ENCODE data around the gene PRKG1. TPM values are rescaled to one million over a fixed set of nuclear protein-coding genes. Genes with fewer than 3 reads are reported as not detected.

PRKG1 gene
- total RNA-seq, 1 donor from 2014 or later, result 26.4 TPM

DNA sequence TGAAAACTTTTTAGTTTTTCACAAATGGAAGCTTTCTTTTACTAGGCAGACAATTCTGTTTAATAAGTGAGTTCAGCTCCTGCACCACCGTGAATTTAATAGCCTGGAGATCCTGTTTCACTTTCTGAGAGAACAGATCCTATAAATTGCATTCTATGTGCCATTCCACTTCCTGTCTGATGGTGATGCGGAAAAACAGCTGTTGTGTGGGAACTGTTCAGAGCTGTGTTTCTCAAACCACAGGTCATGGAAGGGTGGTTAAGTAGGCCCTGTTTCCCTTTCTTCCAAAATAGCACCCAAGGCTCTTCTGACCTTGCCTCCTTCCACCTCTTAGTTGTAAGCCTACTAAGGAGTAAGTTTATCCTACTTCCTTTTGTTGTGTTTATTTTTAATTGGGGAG is 1142.6 kb downstream of the PRKG1 start:
- Histone ChIP-seq H3K27ac (no peak overlapping the region), H4K20me1 (ENCODE audit: low read depth) (no peaks in the 10 kb centered on the region), H3K9me3 (ENCODE audit: low read depth) (no peaks in the 10 kb centered on the region), H2AFZ (replicated peaks) (no peak overlapping the region), H3K79me2 (ENCODE audit: low read depth) (no peaks in the 10 kb centered on the region), H3K27me3 (no peaks in the 10 kb centered on the region), H3K4me3 (no peak overlapping the region), H3K9ac (peak overlapping the region; percentile 33), H3K4me1 (peaks cover 15% of the 10 kb centered on the region), H3K4me2 (no peak overlapping the region), H3K36me3 (no peaks in the 10 kb centered on the region), H3F3A (ENCODE audit: low read depth) (peaks cover 21% of the 10 kb centered on the region)
- Mint-ChIP-seq H3K27me3 (ENCODE audit: insufficient read depth, low read depth) (peaks cover 2% of the 10 kb centered on the region), H3K27ac (no peak overlapping the region), H3K36me3 (no peaks in the 10 kb centered on the region), H3K9me3 (no peaks in the 10 kb centered on the region), H3K4me1 (peaks cover 15% of the 10 kb centered on the region), H3K4me3 (no peak overlapping the region)
- no peak for TF ChIP-seq EZH2phosphoT487 (IDR thresholded peaks at IDR 0.05)
- TF ChIP-seq, protein P1, sequence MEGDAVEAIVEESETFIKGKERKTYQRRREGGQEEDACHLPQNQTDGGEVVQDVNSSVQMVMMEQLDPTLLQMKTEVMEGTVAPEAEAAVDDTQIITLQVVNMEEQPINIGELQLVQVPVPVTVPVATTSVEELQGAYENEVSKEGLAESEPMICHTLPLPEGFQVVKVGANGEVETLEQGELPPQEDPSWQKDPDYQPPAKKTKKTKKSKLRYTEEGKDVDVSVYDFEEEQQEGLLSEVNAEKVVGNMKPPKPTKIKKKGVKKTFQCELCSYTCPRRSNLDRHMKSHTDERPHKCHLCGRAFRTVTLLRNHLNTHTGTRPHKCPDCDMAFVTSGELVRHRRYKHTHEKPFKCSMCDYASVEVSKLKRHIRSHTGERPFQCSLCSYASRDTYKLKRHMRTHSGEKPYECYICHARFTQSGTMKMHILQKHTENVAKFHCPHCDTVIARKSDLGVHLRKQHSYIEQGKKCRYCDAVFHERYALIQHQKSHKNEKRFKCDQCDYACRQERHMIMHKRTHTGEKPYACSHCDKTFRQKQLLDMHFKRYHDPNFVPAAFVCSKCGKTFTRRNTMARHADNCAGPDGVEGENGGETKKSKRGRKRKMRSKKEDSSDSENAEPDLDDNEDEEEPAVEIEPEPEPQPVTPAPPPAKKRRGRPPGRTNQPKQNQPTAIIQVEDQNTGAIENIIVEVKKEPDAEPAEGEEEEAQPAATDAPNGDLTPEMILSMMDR (IDR thresholded peaks at IDR 0.05), result no peak
- TF ChIP-seq EZH2 (IDR thresholded peaks at IDR 0.05), result no peak
- no peak for DNase-seq (ENCODE audit: low spot score)

DNA sequence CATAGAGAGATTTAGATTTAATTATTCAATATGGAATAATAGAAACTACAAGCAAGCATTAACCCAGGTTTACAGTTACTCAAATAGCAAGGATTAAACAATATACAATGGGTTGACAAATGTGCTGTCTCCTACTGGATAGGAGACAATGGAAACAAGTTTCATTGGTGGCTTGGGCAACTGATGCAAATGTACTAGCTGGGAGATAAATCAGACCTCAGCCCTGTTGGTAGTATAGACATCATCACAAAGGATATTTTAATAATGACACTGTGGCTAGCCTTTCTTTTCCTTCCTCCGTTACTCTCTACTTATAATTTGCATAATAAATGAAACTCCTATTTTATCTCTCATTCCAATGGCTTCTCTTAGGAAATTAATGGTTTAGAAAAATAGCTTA is 1143.2 kb downstream of the PRKG1 start:
- no peak overlapping the region for H3K4me2 ChIP-seq
- no peak overlapping the region for H3K9ac ChIP-seq
- no peaks in the 10 kb centered on the region for H3K9me3 Mint-ChIP-seq
- H4K20me1 ChIP-seq (ENCODE audit: low read depth), result no peaks in the 10 kb centered on the region
- no peaks in the 10 kb centered on the region for H3K9me3 ChIP-seq (ENCODE audit: low read depth)
- no peaks in the 10 kb centered on the region for H3K79me2 ChIP-seq (ENCODE audit: low read depth)
- no peak overlapping the region for H2AFZ ChIP-seq (replicated peaks)
- peaks cover 8% of the 10 kb centered on the region for H3K4me1 ChIP-seq
- peaks cover 21% of the 10 kb centered on the region for H3F3A ChIP-seq (ENCODE audit: low read depth)
- H3K27ac Mint-ChIP-seq, result peak overlapping the region; percentile 17
- no peaks in the 10 kb centered on the region for H3K36me3 ChIP-seq
- H3K36me3 Mint-ChIP-seq, result no peaks in the 10 kb centered on the region
- TF ChIP-seq, protein P1 (IDR thresholded peaks at IDR 0.05), result no peak
- TF ChIP-seq EZH2 (IDR thresholded peaks at IDR 0.05) (no peak), EZH2phosphoT487 (IDR thresholded peaks at IDR 0.05) (no peak)
- no peak overlapping the region for H3K4me3 ChIP-seq
- H3K4me3 Mint-ChIP-seq, result no peak overlapping the region
- H3K27me3 Mint-ChIP-seq (ENCODE audit: insufficient read depth, low read depth), result peaks cover 2% of the 10 kb centered on the region
- H3K4me1 Mint-ChIP-seq, result peaks cover 15% of the 10 kb centered on the region
- H3K27ac ChIP-seq, result no peak overlapping the region
- no peak for DNase-seq (ENCODE audit: low spot score)
- no peaks in the 10 kb centered on the region for H3K27me3 ChIP-seq

DNA sequence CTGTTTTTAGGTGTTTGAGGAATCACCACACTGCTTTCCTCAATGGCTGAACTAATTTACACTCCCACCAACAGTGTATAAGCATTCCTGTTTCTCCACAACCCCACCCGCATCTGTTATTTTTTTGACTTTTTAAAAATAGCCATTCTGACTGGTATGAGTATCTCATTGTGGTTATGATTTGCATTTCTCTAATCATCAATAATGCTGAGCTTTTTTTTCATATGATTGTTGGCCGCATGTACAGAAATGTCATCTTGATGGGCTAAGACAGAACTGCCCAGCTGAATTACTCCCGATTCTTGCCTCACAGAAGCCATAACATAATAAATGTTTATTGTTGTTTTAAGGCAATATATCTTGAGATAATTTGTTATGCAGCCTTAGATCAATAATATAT is 1146.7 kb downstream of the PRKG1 start:
- TF ChIP-seq, protein P1 (IDR thresholded peaks at IDR 0.05), result no peak
- TF ChIP-seq EZH2 (IDR thresholded peaks at IDR 0.05), result no peak
- TF ChIP-seq EZH2phosphoT487 (IDR thresholded peaks at IDR 0.05), result no peak

More for the DNA sequence above, 1146.7 kb downstream of the PRKG1 start:
- Mint-ChIP-seq H3K27me3 (ENCODE audit: insufficient read depth, low read depth) (no peaks in the 10 kb centered on the region), H3K4me3 (no peak overlapping the region), H3K27ac (no peak overlapping the region), H3K36me3 (no peaks in the 10 kb centered on the region), H3K9me3 (no peaks in the 10 kb centered on the region), H3K4me1 (peaks cover 8% of the 10 kb centered on the region)
- Histone ChIP-seq H3K79me2 (ENCODE audit: low read depth) (no peaks in the 10 kb centered on the region), H2AFZ (replicated peaks) (no peak overlapping the region), H3K4me1 (no peaks in the 10 kb centered on the region), H3K4me3 (no peak overlapping the region), H4K20me1 (ENCODE audit: low read depth) (no peaks in the 10 kb centered on the region), H3K27me3 (no peaks in the 10 kb centered on the region), H3K4me2 (no peak overlapping the region), H3K9me3 (ENCODE audit: low read depth) (no peaks in the 10 kb centered on the region), H3K9ac (no peak overlapping the region), H3K36me3 (no peaks in the 10 kb centered on the region), H3K27ac (no peak overlapping the region), H3F3A (ENCODE audit: low read depth) (peaks cover 5% of the 10 kb centered on the region)
- DNase-seq (ENCODE audit: low spot score), result no peak
